GM18873 (cell line): Measurements from ENCODE around the gene PLEKHM2.

Experiments
- ATAC-seq: cut with Tn5 transposase; IDR thresholded peaks from one replicate; pipeline ENCODE4 v1.9.1; 2021; ENCODE audit warnings: mild to moderate bottlenecking, moderate library complexity, moderate number of reproducible peaks; ENCODE audit not compliant: unreplicated experiment, low FRiP score

The PLEKHM2 gene

DNA sequence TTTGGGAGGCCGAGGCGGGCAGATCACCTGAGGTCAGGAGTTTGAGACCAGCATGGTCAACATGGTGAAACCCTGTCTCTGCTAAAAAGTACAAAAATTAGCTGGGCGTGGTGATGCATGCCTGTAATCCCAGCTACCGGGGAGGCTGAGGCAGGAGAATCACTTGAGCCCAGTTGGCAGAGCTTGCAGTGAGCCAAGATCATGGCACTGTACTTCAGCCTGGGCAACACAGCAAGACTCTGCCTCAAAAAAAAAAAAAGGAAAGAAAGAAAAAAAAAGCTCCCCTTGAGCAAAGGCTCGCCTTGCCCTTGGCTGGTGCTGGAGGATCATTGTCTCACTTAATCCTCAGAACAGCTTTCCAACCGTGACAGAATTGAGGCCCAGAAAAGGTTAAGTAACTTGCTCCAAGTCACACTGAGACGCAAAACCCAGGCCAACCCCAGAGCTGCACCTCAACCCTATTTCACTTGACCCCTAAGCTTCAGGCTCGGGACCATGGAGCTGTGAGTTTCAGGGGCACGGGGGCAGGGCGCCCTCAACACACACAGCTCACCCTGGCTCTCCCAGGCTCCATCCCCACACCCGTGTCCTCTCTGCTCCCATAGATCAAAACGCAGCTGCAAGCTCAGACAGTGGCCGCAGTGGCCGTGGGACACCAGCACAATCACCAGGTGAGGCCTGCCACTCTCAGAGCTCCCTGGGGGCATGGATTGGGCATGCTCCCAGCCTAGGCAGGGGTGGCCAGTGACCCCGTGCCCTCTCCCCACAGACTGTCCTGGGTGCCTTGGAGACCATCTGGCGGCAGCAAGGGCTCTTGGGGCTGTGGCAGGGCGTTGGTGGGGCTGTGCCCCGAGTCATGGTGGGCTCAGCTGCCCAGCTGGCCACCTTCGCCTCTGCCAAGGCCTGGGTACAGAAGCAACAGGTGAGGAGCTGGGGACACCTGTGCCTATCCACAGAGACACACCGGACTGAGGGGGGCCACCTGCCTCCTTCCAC lies 53.5 kb downstream of the PLEKHM2 start:
- ATAC-seq, result no peak

DNA sequence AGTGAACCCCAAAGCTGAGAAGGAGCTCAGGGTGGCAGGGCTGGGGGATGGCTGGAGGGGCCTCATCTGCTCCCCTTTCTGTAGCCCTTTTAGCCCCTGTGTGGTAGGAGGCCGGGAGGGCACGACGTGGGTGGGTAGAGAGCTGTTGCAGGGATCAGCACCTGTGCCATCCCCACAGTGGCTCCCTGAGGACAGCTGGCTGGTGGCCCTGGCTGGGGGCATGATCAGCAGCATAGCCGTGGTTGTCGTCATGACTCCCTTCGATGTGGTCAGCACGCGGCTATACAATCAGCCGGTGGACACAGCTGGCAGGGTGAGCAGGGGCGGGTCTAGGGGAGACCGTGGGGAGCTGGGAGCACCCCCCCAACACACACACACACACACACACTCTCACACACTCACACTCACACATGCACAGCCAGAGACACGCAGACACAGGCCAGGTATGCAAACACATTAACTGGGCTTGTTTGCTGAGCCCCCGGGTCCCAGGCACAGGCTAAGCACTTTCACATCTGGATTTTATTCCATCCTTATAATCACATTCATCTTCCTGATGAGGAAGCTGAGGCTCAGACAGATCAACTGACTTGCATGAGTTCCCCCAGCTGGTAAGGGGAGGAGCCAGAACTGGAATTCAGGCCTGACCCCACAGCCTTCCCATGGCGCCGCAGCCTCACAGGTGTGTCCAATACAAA lies 54.4 kb downstream of the PLEKHM2 start:
- ATAC-seq, result no peak

DNA sequence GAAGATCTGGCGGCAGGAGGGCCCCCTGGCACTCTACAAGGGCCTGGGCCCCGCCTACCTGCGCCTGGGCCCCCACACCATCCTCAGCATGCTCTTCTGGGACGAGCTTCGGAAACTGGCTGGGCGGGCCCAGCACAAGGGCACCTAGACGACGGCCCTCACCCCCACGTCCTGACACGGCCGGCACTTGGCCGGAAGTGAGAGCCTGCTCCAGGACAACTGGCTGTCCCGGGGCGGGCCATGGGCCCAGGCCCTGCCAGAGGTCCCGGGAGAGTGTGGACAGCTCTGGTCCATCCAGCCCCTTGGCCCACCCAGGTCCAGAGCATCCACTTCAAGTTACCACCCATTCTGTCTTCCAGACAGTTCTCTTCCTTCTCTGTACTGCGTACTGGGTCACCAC lies 55.1 kb downstream of the PLEKHM2 start:
- ATAC-seq, result no peak

- no peak for ATAC-seq
Observed at GRCh38 chr1:15739745-15740144, 55.6 kb downstream of the PLEKHM2 start.

DNA sequence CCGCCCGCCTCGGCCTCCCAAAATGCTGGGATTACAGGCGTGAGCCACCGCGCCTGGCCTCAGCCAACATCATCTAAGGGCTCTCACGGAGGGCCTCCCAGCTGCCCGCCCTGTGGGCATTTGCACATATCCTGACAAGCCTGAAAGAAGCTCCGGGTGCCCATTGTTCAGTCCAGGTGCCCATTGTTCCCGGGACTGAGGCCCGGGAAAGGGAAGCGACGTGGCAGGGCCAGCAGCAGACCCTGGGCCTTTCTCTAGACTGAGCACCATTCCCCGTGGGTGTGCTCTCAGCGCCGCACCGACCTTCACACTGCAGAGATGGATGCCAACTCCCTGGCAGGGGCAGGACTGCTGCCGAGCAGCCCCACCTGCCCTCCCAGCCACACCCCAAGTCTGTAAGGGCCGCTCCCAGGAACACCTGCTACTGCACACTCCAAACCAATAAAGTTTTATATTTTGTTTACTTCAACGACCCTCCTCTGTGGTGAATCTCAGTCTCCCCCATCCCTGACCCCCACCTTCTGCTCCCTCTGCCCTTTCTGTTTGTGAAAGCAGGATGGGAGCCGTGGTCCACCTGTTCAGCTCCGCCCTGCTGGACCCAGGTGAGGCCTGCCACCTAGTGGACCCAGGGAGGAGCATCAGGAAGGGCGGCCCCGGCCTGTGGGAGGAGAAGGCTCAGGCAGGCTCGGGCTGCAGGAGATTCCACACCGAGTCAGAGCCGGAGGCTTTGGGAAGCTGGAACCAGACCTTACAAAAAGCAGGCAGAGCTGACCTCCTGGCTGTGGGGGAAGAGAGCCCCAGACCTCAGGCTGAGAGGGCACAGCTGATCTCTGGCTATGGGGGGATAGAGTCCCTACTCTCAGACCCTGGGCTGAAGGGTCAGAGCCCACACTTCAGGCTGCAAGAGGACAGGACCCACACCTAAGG lies 57.1 kb downstream of the PLEKHM2 start:
- ATAC-seq, result no peak

GRCh38 chr1:15742339-15742801 lies 58.2 kb downstream of the PLEKHM2 start, which contains the start of gene TMEM82:
TSS of gene TMEM82 (plus strand) at chr1:15742499. CDS start at chr1:15742560, 61 bp downstream.
- no peak for ATAC-seq

GRCh38 chr1:15744122-15744679 lies 60.1 kb downstream of the PLEKHM2 start:
- no peak for ATAC-seq

GRCh38 chr1:15747378-15747777 lies 63.3 kb downstream of the PLEKHM2 start:
- ATAC-seq, result no peak

- ATAC-seq, result no peak
Observed at GRCh38 chr1:15748264-15748663, 64.1 kb downstream of the PLEKHM2 start.

DNA sequence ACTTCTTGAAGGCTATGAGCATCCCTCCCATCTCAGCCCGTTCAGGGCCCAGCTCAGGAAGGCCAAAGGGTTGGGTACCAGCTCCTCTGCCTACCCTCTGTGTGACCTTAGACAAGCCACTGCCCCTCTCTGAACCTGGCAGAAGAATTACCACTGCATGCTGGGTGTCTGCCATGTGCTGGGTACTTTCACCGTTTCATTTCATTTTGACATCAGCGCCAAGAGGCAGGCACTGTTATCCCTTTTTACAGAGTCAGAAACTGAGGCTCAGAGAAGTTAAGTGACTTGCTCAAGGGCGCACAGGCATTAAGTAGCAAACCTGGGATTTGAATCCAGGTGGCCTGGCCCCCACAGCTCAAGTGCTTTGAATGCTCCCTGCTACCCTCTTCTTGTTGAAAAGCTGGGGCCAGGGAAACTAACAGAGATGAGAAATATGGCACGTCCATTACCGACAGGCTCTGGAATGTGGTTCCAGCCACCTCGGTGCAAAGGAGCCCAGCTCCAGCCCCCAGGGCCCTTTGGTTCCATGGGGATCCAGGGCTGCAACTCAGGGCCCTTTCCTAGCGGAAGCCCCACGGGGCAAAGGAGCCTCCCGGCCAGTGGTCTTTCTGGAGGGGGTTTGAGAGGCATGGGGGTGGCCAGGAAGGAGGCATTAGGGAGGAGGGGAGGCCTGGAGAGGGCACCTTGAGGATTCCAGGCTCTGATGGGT lies 64.7 kb downstream of the PLEKHM2 start:
- ATAC-seq, result no peak

GRCh38 chr1:15749399-15750291 lies 65.5 kb downstream of the PLEKHM2 start:
- no peak for ATAC-seq

DNA sequence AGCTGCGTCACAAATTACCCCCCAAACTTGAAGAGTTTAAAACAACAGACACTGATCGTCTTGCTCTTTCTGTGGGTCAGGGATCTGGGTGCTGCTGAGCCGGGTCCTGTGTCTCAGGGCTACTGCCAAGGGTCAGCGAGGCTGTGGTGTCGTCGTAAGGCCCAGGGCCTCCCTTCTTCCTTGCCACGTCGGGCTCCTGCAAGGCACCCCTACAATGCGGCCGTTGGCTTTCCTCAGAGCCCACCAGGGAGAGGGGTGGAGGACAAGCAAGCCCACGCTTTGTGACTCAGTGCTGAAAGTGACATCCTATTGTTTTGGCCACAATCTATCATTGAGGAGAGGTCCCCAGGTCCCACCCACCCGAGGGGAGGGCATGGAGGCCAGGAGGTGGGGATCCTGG lies 66.8 kb downstream of the PLEKHM2 start:
- no peak for ATAC-seq

DNA sequence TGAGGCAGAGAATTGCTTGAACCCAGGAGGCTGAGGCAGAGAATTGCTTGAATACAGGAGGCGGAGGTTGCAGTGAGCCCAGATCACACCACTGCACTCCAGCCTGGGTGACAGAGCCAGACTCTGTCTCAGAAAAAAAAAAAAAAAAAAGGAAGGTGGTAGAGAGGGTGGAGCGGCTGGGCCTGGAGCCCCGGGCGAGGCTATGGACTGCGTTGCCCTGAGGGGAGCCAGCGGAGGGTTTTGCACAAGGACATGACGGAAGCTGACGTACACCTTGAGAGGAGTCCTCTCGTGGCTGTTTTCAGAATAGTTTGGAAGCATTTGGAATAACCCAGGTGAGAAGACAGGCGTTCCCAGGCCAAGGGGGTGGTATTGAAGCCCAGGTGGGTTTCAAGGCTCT lies 67.6 kb downstream of the PLEKHM2 start:
- ATAC-seq, result no peak

DNA sequence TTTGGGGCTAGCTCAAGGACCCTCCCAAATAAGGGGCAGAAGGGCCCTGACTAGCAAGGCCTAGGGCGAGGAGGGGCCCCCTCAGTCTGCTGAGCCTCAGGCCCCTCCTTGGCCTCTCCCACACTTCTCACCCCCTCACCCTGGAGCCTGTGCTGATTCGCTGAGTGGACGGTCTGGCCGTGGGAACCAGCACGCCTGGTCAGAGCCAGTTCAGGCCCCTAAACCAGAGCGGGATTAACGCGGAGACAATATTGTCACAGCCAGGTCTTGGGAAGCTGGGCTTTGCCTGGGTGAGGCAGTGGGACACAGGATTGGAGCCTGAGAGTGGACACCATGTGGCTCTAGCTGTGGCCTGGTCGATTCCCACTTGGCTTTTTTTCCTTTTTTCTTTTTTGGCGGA lies 69.7 kb downstream of the PLEKHM2 start:
- ATAC-seq, result no peak

DNA sequence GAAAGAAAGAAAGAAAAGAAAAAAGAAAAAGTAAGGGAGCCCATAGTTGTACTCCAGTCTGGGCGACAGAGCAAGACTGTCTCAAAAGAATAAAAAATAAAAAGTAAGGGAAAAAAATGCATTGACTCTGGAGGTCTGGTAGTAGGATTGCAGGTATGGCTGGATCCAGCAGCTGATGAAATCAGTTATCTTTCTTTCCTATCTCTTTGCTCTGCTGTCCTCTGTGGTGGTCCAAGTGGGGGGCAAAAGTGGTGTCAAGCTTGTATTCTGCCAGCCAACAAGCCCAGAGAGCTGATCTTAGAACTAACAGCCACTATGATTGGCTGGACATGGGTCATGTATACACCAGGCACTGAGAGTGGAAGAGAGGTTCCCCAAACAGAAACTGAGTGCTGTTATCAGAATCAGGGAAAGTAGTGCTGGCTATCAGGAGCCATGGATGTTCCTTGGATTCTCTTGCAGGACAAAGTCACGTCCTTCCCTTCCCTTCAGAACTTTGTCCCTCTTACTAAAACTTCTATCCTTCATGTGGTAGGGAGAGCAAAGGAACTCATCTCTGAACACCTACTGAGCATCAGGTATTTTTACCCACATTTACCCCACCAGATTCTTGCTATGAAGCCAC lies 71.0 kb downstream of the PLEKHM2 start:
- no peak for ATAC-seq

- no peak for ATAC-seq
Observed at GRCh38 chr1:15755646-15756040, 71.5 kb downstream of the PLEKHM2 start.

GRCh38 chr1:15756143-15757015 lies 72.3 kb downstream of the PLEKHM2 start:
- no peak for ATAC-seq
